ENCODE measurements around the gene KCNMA1.

Gene KCNMA1

DNA sequence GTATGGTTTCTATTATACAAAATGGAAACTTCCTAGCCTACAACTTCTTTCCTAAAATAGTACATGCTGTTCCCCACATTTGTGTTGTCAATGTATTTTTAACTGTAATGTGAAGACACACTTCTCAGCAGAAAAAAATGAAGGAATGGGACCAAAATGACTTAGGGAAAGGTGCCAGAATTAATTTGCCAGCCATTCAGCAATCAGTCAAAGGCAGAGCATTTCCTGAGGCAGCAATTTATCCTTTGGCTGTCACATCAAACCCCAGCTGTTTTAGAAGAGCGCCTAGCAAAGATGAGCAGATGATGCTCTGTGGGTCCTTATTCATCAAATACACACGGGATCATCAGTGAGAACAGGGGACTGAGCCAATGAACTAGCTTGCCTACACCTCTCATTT, 592.5 kb downstream of the KCNMA1 start:
- H3K4me2 ChIP-seq (ENCODE audit: low read length), result no peak overlapping the region
- H3K9me3 ChIP-seq (ENCODE audit: control insufficient read depth, low read length), result no peaks in the 10 kb centered on the region
- no peaks in the 10 kb centered on the region for H3K27me3 ChIP-seq (ENCODE audit: control insufficient read depth, insufficient read depth, low read length)
- H3K9ac ChIP-seq, result no peak overlapping the region
- no peaks in the 10 kb centered on the region for H3K79me2 ChIP-seq
- H3K4me3 ChIP-seq (ENCODE audit: low read depth, low read length), result no peak overlapping the region
- H3K36me3 ChIP-seq (ENCODE audit: control insufficient read depth, insufficient read depth, low read length), result no peaks in the 10 kb centered on the region
- TF ChIP-seq, protein P1, sequence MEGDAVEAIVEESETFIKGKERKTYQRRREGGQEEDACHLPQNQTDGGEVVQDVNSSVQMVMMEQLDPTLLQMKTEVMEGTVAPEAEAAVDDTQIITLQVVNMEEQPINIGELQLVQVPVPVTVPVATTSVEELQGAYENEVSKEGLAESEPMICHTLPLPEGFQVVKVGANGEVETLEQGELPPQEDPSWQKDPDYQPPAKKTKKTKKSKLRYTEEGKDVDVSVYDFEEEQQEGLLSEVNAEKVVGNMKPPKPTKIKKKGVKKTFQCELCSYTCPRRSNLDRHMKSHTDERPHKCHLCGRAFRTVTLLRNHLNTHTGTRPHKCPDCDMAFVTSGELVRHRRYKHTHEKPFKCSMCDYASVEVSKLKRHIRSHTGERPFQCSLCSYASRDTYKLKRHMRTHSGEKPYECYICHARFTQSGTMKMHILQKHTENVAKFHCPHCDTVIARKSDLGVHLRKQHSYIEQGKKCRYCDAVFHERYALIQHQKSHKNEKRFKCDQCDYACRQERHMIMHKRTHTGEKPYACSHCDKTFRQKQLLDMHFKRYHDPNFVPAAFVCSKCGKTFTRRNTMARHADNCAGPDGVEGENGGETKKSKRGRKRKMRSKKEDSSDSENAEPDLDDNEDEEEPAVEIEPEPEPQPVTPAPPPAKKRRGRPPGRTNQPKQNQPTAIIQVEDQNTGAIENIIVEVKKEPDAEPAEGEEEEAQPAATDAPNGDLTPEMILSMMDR (IDR thresholded peaks at IDR 0.05), result no peak
- no peak overlapping the region for H2AFZ ChIP-seq
- no peak overlapping the region for H3K27ac ChIP-seq
- no peaks in the 10 kb centered on the region for H3K4me1 ChIP-seq

DNA sequence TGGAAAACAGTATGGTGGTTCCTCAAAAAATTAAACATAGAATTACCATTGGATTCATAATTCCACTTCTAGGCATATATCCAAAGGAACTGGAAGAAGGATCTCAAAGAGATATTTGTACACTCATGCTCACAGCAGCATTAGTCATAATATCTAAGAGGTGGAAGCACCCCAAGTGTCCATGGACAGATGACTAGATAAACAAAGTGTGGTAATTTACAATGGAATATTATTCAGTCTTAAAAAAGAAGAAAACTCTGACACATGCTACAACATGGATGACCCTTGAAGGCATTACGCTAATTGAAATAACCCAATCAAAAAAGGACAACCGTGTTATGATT, 594.2 kb downstream of the KCNMA1 start:
- no peak overlapping the region for H3K27ac ChIP-seq
- H3K4me3 ChIP-seq (ENCODE audit: low read depth, low read length), result no peak overlapping the region

DNA sequence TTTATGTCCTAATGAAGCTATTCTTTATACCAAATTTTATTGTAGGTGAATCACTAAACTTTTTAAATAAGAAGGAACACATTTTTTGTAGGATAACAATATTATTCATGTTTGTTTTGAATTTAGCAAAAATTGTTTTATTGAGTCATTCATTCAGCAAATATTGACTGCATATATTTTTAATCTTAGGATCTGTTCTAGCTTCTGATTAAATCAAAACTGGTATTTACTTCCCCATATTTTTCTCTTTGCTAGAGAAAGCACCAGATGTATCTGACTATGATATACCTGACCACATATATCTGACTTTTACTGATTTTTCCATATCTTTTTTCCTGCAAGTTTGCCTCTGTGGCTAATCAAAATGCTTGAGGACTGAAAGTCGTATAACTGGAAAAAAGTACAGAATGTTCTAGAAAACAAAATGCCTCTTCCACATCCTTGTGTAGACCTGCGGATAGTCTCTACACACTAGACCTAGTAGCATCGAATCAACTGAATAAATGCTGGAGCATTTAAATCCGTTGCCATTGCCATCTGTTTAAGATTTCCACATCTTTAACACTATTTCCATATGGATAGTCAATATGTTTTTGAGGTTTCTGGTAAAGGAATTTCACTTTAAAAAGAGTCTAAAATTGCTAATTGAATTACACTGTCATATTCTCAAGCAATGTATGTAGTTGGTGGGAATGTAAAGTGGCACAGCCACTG, 594.7 kb downstream of the KCNMA1 start:
- Histone ChIP-seq H3K79me2 (no peaks in the 10 kb centered on the region), H3K9ac (no peak overlapping the region), H3K36me3 (ENCODE audit: control insufficient read depth, insufficient read depth, low read length) (no peaks in the 10 kb centered on the region), H3K27me3 (ENCODE audit: control insufficient read depth, insufficient read depth, low read length) (no peaks in the 10 kb centered on the region), H3K27ac (no peak overlapping the region), H3K9me3 (ENCODE audit: control insufficient read depth, low read length) (no peaks in the 10 kb centered on the region), H3K4me3 (ENCODE audit: low read depth, low read length) (no peak overlapping the region), H3K4me1 (no peaks in the 10 kb centered on the region), H3K4me2 (ENCODE audit: low read length) (no peak overlapping the region), H2AFZ (no peak overlapping the region)
- TF ChIP-seq, protein P1 (IDR thresholded peaks at IDR 0.05), result no peak

More for the DNA sequence above, 594.2 kb downstream of the KCNMA1 start:
- no peaks in the 10 kb centered on the region for H3K4me1 ChIP-seq
- H3K4me2 ChIP-seq (ENCODE audit: low read length), result no peak overlapping the region
- no peaks in the 10 kb centered on the region for H3K27me3 ChIP-seq (ENCODE audit: control insufficient read depth, insufficient read depth, low read length)
- H3K36me3 ChIP-seq (ENCODE audit: control insufficient read depth, insufficient read depth, low read length), result no peaks in the 10 kb centered on the region
- no peak overlapping the region for H3K9ac ChIP-seq
- H3K9me3 ChIP-seq (ENCODE audit: control insufficient read depth, low read length), result no peaks in the 10 kb centered on the region
- TF ChIP-seq, protein P1 (IDR thresholded peaks at IDR 0.05), result no peak
- H3K79me2 ChIP-seq, result no peaks in the 10 kb centered on the region
- H2AFZ ChIP-seq, result no peak overlapping the region

DNA sequence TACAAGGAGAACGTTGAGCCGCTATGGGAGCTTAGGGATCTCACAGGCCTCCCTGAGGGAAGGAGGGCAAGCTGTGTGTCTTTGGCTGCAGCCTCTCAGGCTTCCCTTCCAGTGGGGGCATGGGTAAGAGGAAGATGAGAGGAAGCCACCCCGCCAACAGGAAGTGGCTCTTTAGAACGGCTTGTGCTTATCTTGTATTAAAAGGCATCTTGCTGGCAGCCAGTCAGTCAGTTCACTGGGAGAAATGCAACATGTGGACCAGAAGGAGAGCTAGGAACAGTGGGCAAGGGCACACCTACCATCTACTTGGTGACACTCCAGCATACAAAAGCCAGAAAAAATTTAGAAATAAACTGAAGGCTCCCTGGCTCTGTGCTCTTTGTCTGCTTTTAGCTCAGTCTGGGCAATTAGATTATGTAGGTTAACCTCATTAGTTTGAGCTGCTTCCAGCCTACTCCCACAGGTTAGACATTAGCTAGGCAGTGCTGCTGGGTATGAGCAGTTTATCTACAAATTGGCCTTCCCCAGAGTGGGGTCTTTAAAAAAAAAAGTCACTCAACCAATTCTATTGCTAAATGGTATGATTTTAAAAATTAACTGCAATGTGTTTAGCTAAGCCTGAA, 595.9 kb downstream of the KCNMA1 start:
- Histone ChIP-seq H3K36me3 (ENCODE audit: control insufficient read depth, insufficient read depth, low read length) (no peaks in the 10 kb centered on the region), H3K9me3 (ENCODE audit: control insufficient read depth, low read length) (no peaks in the 10 kb centered on the region), H2AFZ (no peak overlapping the region), H3K4me1 (no peaks in the 10 kb centered on the region), H3K79me2 (no peaks in the 10 kb centered on the region), H3K27me3 (ENCODE audit: control insufficient read depth, insufficient read depth, low read length) (no peaks in the 10 kb centered on the region), H3K27ac (no peak overlapping the region), H3K4me2 (ENCODE audit: low read length) (no peak overlapping the region), H3K9ac (no peak overlapping the region), H3K4me3 (ENCODE audit: low read depth, low read length) (no peak overlapping the region)
- TF ChIP-seq, protein P1 (IDR thresholded peaks at IDR 0.05), result no peak

DNA sequence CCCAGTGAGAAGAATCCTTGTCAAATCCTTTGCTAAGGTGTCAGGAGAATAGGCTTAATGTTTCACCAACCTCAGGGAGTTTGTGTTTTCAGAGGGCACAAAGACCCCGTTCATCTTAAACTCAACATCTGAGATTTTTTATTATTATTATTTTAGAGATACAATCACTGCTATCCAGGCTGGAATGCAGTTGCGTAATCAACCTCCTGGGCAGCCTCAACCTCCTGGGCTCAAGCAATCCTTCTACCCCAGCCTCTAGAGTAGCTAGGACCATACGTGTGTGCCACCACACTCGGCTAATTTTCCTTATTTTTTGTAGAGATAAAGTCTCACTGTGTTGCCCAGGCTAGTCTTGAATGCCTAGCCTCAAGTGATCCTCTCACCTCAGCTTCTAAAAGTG, 599.2 kb downstream of the KCNMA1 start:
- TF ChIP-seq, protein P1 (IDR thresholded peaks at IDR 0.05), result no peak
- no peak overlapping the region for H3K4me3 ChIP-seq (ENCODE audit: low read depth, low read length)
- H3K9me3 ChIP-seq (ENCODE audit: control insufficient read depth, low read length), result no peaks in the 10 kb centered on the region
- H3K4me1 ChIP-seq, result no peaks in the 10 kb centered on the region
- no peaks in the 10 kb centered on the region for H3K79me2 ChIP-seq
- no peak overlapping the region for H3K27ac ChIP-seq
- H3K4me2 ChIP-seq (ENCODE audit: low read length), result no peak overlapping the region
- H3K9ac ChIP-seq, result no peak overlapping the region
- H3K27me3 ChIP-seq (ENCODE audit: control insufficient read depth, insufficient read depth, low read length), result no peaks in the 10 kb centered on the region
- no peaks in the 10 kb centered on the region for H3K36me3 ChIP-seq (ENCODE audit: control insufficient read depth, insufficient read depth, low read length)
- H2AFZ ChIP-seq, result no peak overlapping the region

Measured in parathyroid adenoma (tissue), 2 donors.